Lung (tissue), 12 donors: ENCODE data around the gene PDCD4. TPM values are rescaled to one million over a fixed set of nuclear protein-coding genes. Genes with fewer than 3 reads are reported as not detected.

Source experiments
- ATAC-seq: fragments of 200-7000 bp; cut with Tn5 transposase; one replicate; pipeline ENCODE4 v1.9.1; 2020; ENCODE audit warnings: moderate number of reproducible peaks; ENCODE audit not compliant: insufficient read depth, low FRiP score
- DNase-seq, 3 donors: peaks; one replicate each; pipeline ENCODE4 v3.0.0-alpha.2; 2013 to 2017
- H3K27ac ChIP-seq, 2 donors: one replicate each; pipeline ENCODE4 v1.5.1; 2013; ENCODE audit warnings: mild to moderate bottlenecking in 2 of 2, moderate library complexity in 2 of 2, control low read depth in 1 of 2, inconsistent platforms in 1 of 2, low read depth in 1 of 2, low read length in 1 of 2
- H3K27me3 ChIP-seq, 3 donors: one replicate each; pipeline ENCODE4 v1.5.1; 2013; ENCODE audit warnings: low read length in 2 of 3; ENCODE audit not compliant: control insufficient read depth in 3 of 3, insufficient read depth in 3 of 3
- H3K36me3 ChIP-seq, 4 donors: one replicate each; pipeline ENCODE4 v1.5.1; 2013; ENCODE audit warnings: low read length in 4 of 4, mild to moderate bottlenecking in 1 of 4, moderate library complexity in 1 of 4; ENCODE audit not compliant: control insufficient read depth in 4 of 4, insufficient read depth in 4 of 4
- H3K4me1 ChIP-seq, 5 donors: one replicate each; pipeline ENCODE4 v1.5.1; 2013; ENCODE audit warnings: low read length in 5 of 5, mild to moderate bottlenecking in 2 of 5, moderate library complexity in 1 of 5; ENCODE audit not compliant: control insufficient read depth in 5 of 5, insufficient read depth in 5 of 5
- H3K4me3 ChIP-seq: one replicate; pipeline ENCODE4 v1.5.1; 2013; ENCODE audit warnings: mild to moderate bottlenecking, control low read depth, moderate library complexity
- H3K9ac ChIP-seq, 2 donors: one replicate each; pipeline ENCODE4 v1.5.1; 2013; ENCODE audit warnings: low read length in 2 of 2, control low read depth in 1 of 2; ENCODE audit not compliant: insufficient read depth in 1 of 2
- H3K9me3 ChIP-seq, 4 donors: one replicate each; pipeline ENCODE4 v1.5.1; 2013; ENCODE audit warnings: low read length in 3 of 4, mild to moderate bottlenecking in 1 of 4, moderate library complexity in 1 of 4; ENCODE audit not compliant: control insufficient read depth in 4 of 4, insufficient read depth in 3 of 4
- WGBS, 2 donors: extraction: QIAGEN DNeasy Blood & Tissue Kit; methylation state at CpG; one replicate each; pipeline ENCODE4 v1.1.7; 2013; 5-methylcytosine and 5-hydroxymethylcytosine counted together
- polyA plus RNA-seq, 2 donors: library from polyadenylated mRNA; stranded (reverse); fragments of 200-250 nt; gene quantifications; one replicate each; pipeline ENCODE4 v1.2.1, GENCODE V29; 2013
- total RNA-seq, 2 donors: library from RNA; depleted of rRNA in 1 of 2; stranded (reverse); fragments of >200 nt in 1 of 2; gene quantifications; one replicate each; pipeline ENCODE4 v1.2.1, GENCODE V29; 2014 to 2021
- TF ChIP-seq, protein P1 (sequence below): IDR thresholded peaks from 2 replicates; pipeline ENCODE4 v1.5.1; 2012; ENCODE audit warnings: mild to moderate bottlenecking; ENCODE audit errors: control extremely low read depth, extremely low read depth
- donor health status: control.
- donor health status: control.
- donor health status: Bipolar disorder and iron deficiency.
- donor health status: healthy.
- donor health status: DM: yes; HTN: yes; CAD: no.

Gene PDCD4
- total and polyA plus RNA-seq, 4 donors = 26.7 to 186 (median 33.5) TPM

DNA sequence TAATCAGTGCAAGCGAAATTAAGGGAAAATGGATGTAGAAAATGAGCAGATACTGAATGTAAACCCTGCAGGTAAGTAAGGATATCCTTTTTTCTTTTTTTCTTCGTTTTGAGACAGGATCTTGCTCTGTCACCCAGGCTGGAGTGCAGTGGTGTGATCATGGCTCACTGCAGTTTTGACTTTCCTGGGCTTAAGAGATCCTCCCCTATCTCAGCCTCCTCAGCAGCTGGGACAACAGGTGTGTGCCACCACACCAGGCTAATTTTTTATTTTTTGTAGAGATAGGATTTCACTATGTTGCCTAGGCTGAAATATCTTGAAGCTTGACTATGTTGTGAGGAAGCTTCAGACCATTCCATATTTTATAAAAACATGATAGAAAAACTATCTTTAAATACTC lies 4.3 kb downstream of the PDCD4 start:
- TF ChIP-seq, protein P1, sequence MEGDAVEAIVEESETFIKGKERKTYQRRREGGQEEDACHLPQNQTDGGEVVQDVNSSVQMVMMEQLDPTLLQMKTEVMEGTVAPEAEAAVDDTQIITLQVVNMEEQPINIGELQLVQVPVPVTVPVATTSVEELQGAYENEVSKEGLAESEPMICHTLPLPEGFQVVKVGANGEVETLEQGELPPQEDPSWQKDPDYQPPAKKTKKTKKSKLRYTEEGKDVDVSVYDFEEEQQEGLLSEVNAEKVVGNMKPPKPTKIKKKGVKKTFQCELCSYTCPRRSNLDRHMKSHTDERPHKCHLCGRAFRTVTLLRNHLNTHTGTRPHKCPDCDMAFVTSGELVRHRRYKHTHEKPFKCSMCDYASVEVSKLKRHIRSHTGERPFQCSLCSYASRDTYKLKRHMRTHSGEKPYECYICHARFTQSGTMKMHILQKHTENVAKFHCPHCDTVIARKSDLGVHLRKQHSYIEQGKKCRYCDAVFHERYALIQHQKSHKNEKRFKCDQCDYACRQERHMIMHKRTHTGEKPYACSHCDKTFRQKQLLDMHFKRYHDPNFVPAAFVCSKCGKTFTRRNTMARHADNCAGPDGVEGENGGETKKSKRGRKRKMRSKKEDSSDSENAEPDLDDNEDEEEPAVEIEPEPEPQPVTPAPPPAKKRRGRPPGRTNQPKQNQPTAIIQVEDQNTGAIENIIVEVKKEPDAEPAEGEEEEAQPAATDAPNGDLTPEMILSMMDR = no peak
- Histone ChIP-seq H3K27ac (no peak overlapping the region), H3K9ac (no peak overlapping the region), H3K9me3 (no peaks in the 10 kb centered on the region), H3K27me3 (no peaks in the 10 kb centered on the region), H3K4me3 (no peak overlapping the region), H3K4me1 (peaks cover 2 to 31% (median 6%) of the 10 kb centered on the region in 5 donors), H3K36me3 (peaks cover 0 to 34% (median 3%) of the 10 kb centered on the region in 4 donors)
- no peak for DNase-seq
- ATAC-seq = no peak
- 74% methylated on average over 2 of the region's 2 CpGs for WGBS, 2 donors

- WGBS, 2 donors = 86 to 88% methylated on average over 1 of the region's 1 CpG
- Histone ChIP-seq H3K9ac (no peak overlapping the region), H3K27me3 (no peaks in the 10 kb centered on the region), H3K4me3 (no peak overlapping the region), H3K36me3 (peaks cover 0 to 42% (median 8%) of the 10 kb centered on the region in 4 donors), H3K9me3 (no peaks in the 10 kb centered on the region), H3K27ac (no peak overlapping the region), H3K4me1 (peaks cover 2 to 27% (median 6%) of the 10 kb centered on the region in 5 donors)
- DNase-seq (no peak), ATAC-seq (no peak)
- TF ChIP-seq, protein P1 = no peak
Observed at GRCh38 chr10:110876788-110877187, 5.1 kb downstream of the PDCD4 start.

DNA sequence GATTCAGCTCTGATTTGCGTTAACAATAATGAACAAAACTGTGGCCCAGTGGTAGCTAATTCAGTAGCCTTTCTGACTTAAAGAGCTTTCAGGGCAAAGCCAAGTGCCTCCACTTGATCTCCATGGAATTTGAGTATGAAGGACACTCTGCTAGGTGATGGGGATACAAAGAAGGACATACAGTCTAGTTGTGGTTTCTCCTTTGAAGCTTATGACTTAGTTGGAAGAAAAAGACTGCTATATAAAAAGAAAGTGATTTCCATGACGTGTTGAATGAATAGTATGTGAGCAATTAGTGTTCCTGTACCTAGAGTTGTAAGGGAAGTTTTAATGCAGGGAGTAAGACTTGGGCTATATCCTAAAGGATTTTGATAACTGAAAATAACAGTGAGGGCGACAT lies 8.3 kb downstream of the PDCD4 start:
- H3K9me3 ChIP-seq = no peaks in the 10 kb centered on the region
- H3K4me3 ChIP-seq = no peak overlapping the region
- peaks cover 0 to 56% (median 14%) of the 10 kb centered on the region in 4 donors for H3K36me3 ChIP-seq
- DNase-seq (no peak), ATAC-seq (no peak)
- peaks cover 0 to 12% (median 6%) of the 10 kb centered on the region in 5 donors for H3K4me1 ChIP-seq
- H3K27me3 ChIP-seq = no peaks in the 10 kb centered on the region
- H3K9ac ChIP-seq = no peak overlapping the region
- TF ChIP-seq, protein P1 = no peak
- H3K27ac ChIP-seq = peak overlapping the region in 1 of 2 donors; percentile 21
- WGBS, 2 donors = 82 to 87% methylated on average over 3 of the region's 3 CpGs

DNA sequence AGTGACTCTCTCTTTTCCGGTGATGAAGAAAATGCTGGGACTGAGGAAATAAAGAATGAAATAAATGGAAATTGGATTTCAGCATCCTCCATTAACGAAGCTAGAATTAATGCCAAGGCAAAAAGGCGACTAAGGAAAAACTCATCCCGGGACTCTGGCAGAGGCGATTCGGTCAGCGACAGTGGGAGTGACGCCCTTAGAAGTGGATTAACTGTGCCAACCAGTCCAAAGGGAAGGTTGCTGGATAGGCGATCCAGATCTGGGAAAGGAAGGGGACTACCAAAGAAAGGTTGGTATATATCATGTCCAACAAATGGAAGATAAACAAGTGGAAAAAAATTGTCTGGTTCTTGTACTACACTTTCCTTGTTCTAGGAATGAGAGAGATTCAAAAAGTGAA lies 9.5 kb downstream of the PDCD4 start:
- no peak for ATAC-seq
- Histone ChIP-seq H3K4me3 (no peak overlapping the region), H3K9ac (no peak overlapping the region), H3K9me3 (no peaks in the 10 kb centered on the region), H3K27ac (no peak overlapping the region), H3K4me1 (peaks cover 0 to 6% (median 5%) of the 10 kb centered on the region in 5 donors), H3K27me3 (no peaks in the 10 kb centered on the region), H3K36me3 (peaks cover 0 to 57% (median 14%) of the 10 kb centered on the region in 4 donors)
- TF ChIP-seq, protein P1 = no peak
- DNase-seq = no peak
- 92 to 93% methylated on average over 9 of the region's 9 CpGs for WGBS, 2 donors
